Neuronal stem cell (in vitro differentiated cells): ENCODE data around the gene GSE1.

Experiments used
- DNase-seq: peaks from one replicate; pipeline ENCODE4 v3.0.0-alpha.2; 2013; ENCODE audit warnings: low spot score
- H2AFZ ChIP-seq: one replicate; pipeline ENCODE4 v1.6.1; 2013; ENCODE audit warnings: mild to moderate bottlenecking, low read length, inconsistent platforms
- H2AK5ac ChIP-seq: 2 replicates; pipeline ENCODE4 v1.6.1; 2013; ENCODE audit warnings: low read depth, mild to moderate bottlenecking, inconsistent platforms, low read length, moderate library complexity, mixed read lengths
- H2BK120ac ChIP-seq: 2 replicates; pipeline ENCODE4 v1.6.1; 2013; ENCODE audit warnings: low read depth, mild to moderate bottlenecking, inconsistent platforms, low read length, moderate library complexity, mixed read lengths
- H2BK12ac ChIP-seq: one replicate; pipeline ENCODE4 v1.6.1; 2013; ENCODE audit warnings: low read length, inconsistent platforms
- H2BK15ac ChIP-seq: 2 replicates; pipeline ENCODE4 v1.6.1; 2013; ENCODE audit warnings: mild to moderate bottlenecking, low read length, inconsistent platforms, mixed read lengths
- H2BK5ac ChIP-seq: one replicate; pipeline ENCODE4 v1.6.1; 2013; ENCODE audit warnings: inconsistent platforms, mild to moderate bottlenecking, low read length, moderate library complexity
- H3K14ac ChIP-seq: one replicate; pipeline ENCODE4 v1.6.1; 2013; ENCODE audit warnings: low read length, inconsistent platforms
- H3K18ac ChIP-seq: 2 replicates; pipeline ENCODE4 v1.6.1; 2013; ENCODE audit warnings: low read length, inconsistent platforms
- H3K23ac ChIP-seq: 2 replicates; pipeline ENCODE4 v1.6.1; 2013; ENCODE audit warnings: low read depth, mild to moderate bottlenecking, mixed read lengths, low read length, inconsistent platforms; ENCODE audit not compliant: poor library complexity
- H3K27ac ChIP-seq: replicated peaks from 3 replicates; pipeline ENCODE4 v1.5.1; 2013; ENCODE audit warnings: low read length, inconsistent platforms
- H3K27me3 ChIP-seq, 3 experiments: 2 replicates each; pipeline ENCODE4 v1.6.1; 2013; ENCODE audit warnings: low read length in 3 of 3, mild to moderate bottlenecking in 2 of 3, inconsistent platforms in 1 of 3, low read depth in 1 of 3, mixed read lengths in 1 of 3, moderate library complexity in 1 of 3; ENCODE audit not compliant: control insufficient read depth in 3 of 3, insufficient read depth in 3 of 3
- H3K36me3 ChIP-seq, 2 donors: replicated peaks in 1 of 2; 2 replicates each; pipeline ENCODE4 v1.6.1; 2013; ENCODE audit warnings: low read length in 2 of 2; ENCODE audit not compliant: control insufficient read depth in 2 of 2, insufficient read depth in 2 of 2
- H3K4ac ChIP-seq: 2 replicates; pipeline ENCODE4 v1.6.1; 2013; ENCODE audit warnings: inconsistent platforms, mild to moderate bottlenecking, low read length, moderate library complexity
- H3K4me1 ChIP-seq, 2 donors: 1 replicate in 1 of 2; 2 replicates in 1 of 2; pipeline ENCODE4 v1.6.1; 2013; ENCODE audit warnings: low read length in 2 of 2, low read depth in 1 of 2; ENCODE audit not compliant: control insufficient read depth in 2 of 2, insufficient read depth in 1 of 2
- H3K4me2 ChIP-seq: one replicate; pipeline ENCODE4 v1.6.1; 2013; ENCODE audit warnings: mild to moderate bottlenecking, low read length, inconsistent platforms; ENCODE audit not compliant: insufficient read depth, poor library complexity, severe bottlenecking
- H3K4me3 ChIP-seq, 2 donors: 2 replicates each; pipeline ENCODE4 v1.5.1; 2013; ENCODE audit warnings: low read length in 2 of 2, mild to moderate bottlenecking in 2 of 2, inconsistent platforms in 1 of 2, moderate library complexity in 1 of 2
- H3K79me1 ChIP-seq: one replicate; pipeline ENCODE4 v1.6.1; 2013; ENCODE audit warnings: low read depth, mild to moderate bottlenecking, inconsistent platforms, low read length, moderate library complexity
- H3K9ac ChIP-seq: one replicate; pipeline ENCODE4 v1.6.1; 2013; ENCODE audit warnings: mild to moderate bottlenecking, low read depth, low read length, inconsistent platforms; ENCODE audit not compliant: poor library complexity
- H3K9me3 ChIP-seq, 2 donors: replicated peaks in 1 of 2; 2 replicates each; pipeline versions ENCODE3 to v1.6.1; 2013; ENCODE audit warnings: low read length in 2 of 2, mild to moderate bottlenecking in 2 of 2, inconsistent platforms in 1 of 2, low read depth in 1 of 2, mixed read lengths in 1 of 2, moderate library complexity in 1 of 2; ENCODE audit not compliant: control insufficient read depth in 2 of 2, insufficient read depth in 1 of 2
- H4K8ac ChIP-seq: one replicate; pipeline ENCODE4 v1.6.1; 2013; ENCODE audit warnings: low read depth, mild to moderate bottlenecking, inconsistent platforms, low read length, moderate library complexity
- H4K91ac ChIP-seq: one replicate; pipeline ENCODE4 v1.6.1; 2013; ENCODE audit warnings: low read length, low read depth, mild to moderate bottlenecking, inconsistent platforms; ENCODE audit not compliant: poor library complexity
- WGBS, 2 donors: extraction: QIAGEN DNeasy Blood & Tissue Kit; methylation state at CpG; one replicate each; pipeline ENCODE4 v1.1.7; 2013; ENCODE audit warnings: missing lambda C conversion rate in 2 of 2, mixed read lengths in 1 of 2; ENCODE audit not compliant: insufficient read length in 2 of 2, insufficient replicate concordance in 1 of 2; ENCODE audit errors: extremely low coverage in 2 of 2; 5-methylcytosine and 5-hydroxymethylcytosine counted together

Gene GSE1

GRCh38 chr16:85645021-85645589, 32.0 kb downstream of the GSE1 start:
- no peak overlapping the region for H3K27ac ChIP-seq
- H3K4ac ChIP-seq, result no peak overlapping the region
- H2BK15ac ChIP-seq, result peak overlapping the region; percentile 67
- H2BK120ac ChIP-seq, result no peak overlapping the region
- peaks cover 0 to 6% of the 10 kb centered on the region in 2 donors for H3K4me1 ChIP-seq
- H3K9ac ChIP-seq, result peak overlapping the region; percentile 70
- no peaks in the 10 kb centered on the region for H3K9me3 ChIP-seq
- peaks cover 0 to 63% of the 10 kb centered on the region in 2 donors for H3K36me3 ChIP-seq
- H3K23ac ChIP-seq, result peak overlapping the region; percentile 85
- H3K18ac ChIP-seq, result peak overlapping the region; percentile 57
- no peak overlapping the region for H2AFZ ChIP-seq
- H2AK5ac ChIP-seq, result peak overlapping the region; percentile 94
- H3K27me3 ChIP-seq, result no peaks in the 10 kb centered on the region
- H2BK5ac ChIP-seq, result no peak overlapping the region
- DNase-seq, result no peak
- no peak overlapping the region for H4K8ac ChIP-seq
- H3K14ac ChIP-seq, result no peak overlapping the region
- peak overlapping the region; percentile 90 for H2BK12ac ChIP-seq
- WGBS, 2 donors, result no CpG with 5 or more reads among the region's 19 CpGs
- H3K79me1 ChIP-seq, result no peaks in the 10 kb centered on the region
- H3K4me2 ChIP-seq, result no peak overlapping the region
- H3K4me3 ChIP-seq, result no peak overlapping the region
- H4K91ac ChIP-seq, result no peak overlapping the region

DNA sequence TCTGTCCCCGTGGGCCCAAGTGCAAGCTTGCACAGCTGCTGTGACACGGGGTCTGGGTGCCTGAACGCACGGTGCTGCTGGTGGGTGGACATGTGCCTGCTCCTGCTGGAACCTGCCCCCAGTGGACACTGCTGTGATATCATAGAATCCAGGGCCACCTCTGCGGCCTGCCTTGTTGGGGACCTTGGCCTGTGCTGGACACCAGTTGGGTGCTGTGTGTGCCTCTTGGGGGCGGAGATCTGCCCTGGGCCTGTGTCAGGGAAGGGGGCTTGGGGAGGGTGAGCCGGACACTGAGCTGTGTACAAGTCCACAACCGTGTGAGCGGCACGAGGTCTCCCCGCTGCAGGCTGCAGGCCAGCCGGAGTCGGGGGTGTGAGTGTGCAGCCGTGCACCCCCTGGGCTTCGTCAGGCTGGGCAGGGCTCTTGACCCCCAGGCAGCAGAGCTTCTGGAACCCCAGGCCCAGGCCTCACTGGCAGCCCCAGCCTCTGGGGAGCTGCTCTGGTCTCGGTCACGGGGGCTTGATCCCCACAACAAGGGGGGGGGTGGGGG, 33.3 kb downstream of the GSE1 start:
- no peak overlapping the region for H2AFZ ChIP-seq
- peak overlapping the region; percentile 53 for H3K9ac ChIP-seq
- H4K8ac ChIP-seq, result no peak overlapping the region
- H3K4me1 ChIP-seq, result peaks cover 5 to 11% of the 10 kb centered on the region in 2 donors
- H3K27me3 ChIP-seq, result no peaks in the 10 kb centered on the region
- H3K23ac ChIP-seq, result no peak overlapping the region
- H3K18ac ChIP-seq, result peak overlapping the region; percentile 74
- H2BK120ac ChIP-seq, result peak overlapping the region; percentile 96
- peaks cover 2% of the 10 kb centered on the region for H3K79me1 ChIP-seq
- H3K9me3 ChIP-seq, result no peaks in the 10 kb centered on the region
- DNase-seq, result no peak
- no peak overlapping the region for H3K27ac ChIP-seq
- H3K4ac ChIP-seq, result no peak overlapping the region
- H2BK12ac ChIP-seq, result no peak overlapping the region
- H3K4me2 ChIP-seq, result no peak overlapping the region
- H2BK15ac ChIP-seq, result no peak overlapping the region
- H3K36me3 ChIP-seq, result peaks cover 0 to 55% of the 10 kb centered on the region in 2 donors
- no peak overlapping the region for H3K14ac ChIP-seq
- no peak overlapping the region for H2AK5ac ChIP-seq
- H3K4me3 ChIP-seq, result no peak overlapping the region
- WGBS, 2 donors, result no CpG with 5 or more reads among the region's 17 CpGs
- H2BK5ac ChIP-seq, result peak overlapping the region; percentile 6
- no peak overlapping the region for H4K91ac ChIP-seq

- peak overlapping the region; percentile 96 for H2BK120ac ChIP-seq
- H3K4me2 ChIP-seq, result no peak overlapping the region
- H4K8ac ChIP-seq, result peak overlapping the region; percentile 23
- H3K4me1 ChIP-seq, result peaks cover 10 to 14% of the 10 kb centered on the region in 2 donors
- peak overlapping the region; percentile 53 for H4K91ac ChIP-seq
- H2AK5ac ChIP-seq, result peak overlapping the region; percentile 90
- peaks cover 2% of the 10 kb centered on the region for H3K79me1 ChIP-seq
- H3K14ac ChIP-seq, result peak overlapping the region; percentile 47
- no peaks in the 10 kb centered on the region for H3K9me3 ChIP-seq
- H2AFZ ChIP-seq, result no peak overlapping the region
- H3K36me3 ChIP-seq, result peaks cover under 1 to 54% of the 10 kb centered on the region in 2 donors
- DNase-seq, result no peak
- H3K9ac ChIP-seq, result peak overlapping the region; percentile 30
- no CpG with 5 or more reads among the region's 15 CpGs for WGBS, 2 donors
- H2BK5ac ChIP-seq, result peak overlapping the region; percentile 6
- H3K4ac ChIP-seq, result no peak overlapping the region
- no peak overlapping the region for H3K4me3 ChIP-seq
- no peak overlapping the region for H2BK15ac ChIP-seq
- peak overlapping the region; percentile 30 for H2BK12ac ChIP-seq
- no peaks in the 10 kb centered on the region for H3K27me3 ChIP-seq
- H3K23ac ChIP-seq, result peak overlapping the region; percentile 73
- no peak overlapping the region for H3K27ac ChIP-seq
- H3K18ac ChIP-seq, result peak overlapping the region; percentile 78
Measured at GRCh38 chr16:85646976-85647375, 33.9 kb downstream of the GSE1 start.

DNA sequence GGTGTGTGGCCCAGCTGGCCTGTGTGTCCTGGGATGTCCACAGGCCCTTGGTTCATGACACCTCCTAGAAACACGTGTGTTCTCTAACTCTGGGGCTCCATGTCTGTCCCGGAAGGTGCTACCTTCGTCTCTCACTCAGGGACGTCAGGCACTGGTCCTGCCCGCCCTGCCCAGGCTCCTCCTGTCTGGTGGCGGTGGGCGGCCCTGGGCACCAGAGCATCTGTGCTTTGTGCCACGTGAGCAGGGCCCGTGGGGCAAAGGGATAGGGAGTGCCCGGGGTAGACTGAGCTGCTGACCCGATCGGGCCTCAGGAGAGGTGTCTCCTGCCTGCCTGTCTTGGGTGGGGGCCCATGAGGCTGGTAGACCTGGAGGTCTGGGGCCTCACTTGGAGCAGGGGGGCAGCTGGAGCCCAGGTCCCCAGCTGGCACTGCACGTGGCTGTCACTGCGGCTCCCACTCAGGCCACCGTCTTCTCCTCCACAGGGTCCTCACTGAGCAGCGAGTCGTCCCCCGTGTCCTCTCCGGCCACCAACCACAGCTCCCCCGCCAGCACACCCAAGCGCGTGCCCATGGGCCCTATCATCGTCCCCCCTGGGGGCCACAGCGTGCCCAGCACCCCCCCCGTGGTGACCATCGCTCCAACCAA, 35.1 kb downstream of the GSE1 start:
- peak overlapping the region; percentile 63 for H3K14ac ChIP-seq
- H3K79me1 ChIP-seq, result peaks cover 2% of the 10 kb centered on the region
- no peaks in the 10 kb centered on the region for H3K9me3 ChIP-seq
- no peaks in the 10 kb centered on the region for H3K27me3 ChIP-seq
- H4K91ac ChIP-seq, result peak overlapping the region; percentile 53
- WGBS, 2 donors, result no CpG with 5 or more reads among the region's 26 CpGs
- no peak overlapping the region for H3K27ac ChIP-seq
- no peak overlapping the region for H3K4me3 ChIP-seq
- H3K23ac ChIP-seq, result peak overlapping the region; percentile 29
- peak overlapping the region; percentile 88 for H2AK5ac ChIP-seq
- DNase-seq, result no peak
- peak overlapping the region; percentile 83 for H3K18ac ChIP-seq
- H3K4ac ChIP-seq, result no peak overlapping the region
- no peak overlapping the region for H2AFZ ChIP-seq
- H3K4me1 ChIP-seq, result peaks cover 19 to 22% of the 10 kb centered on the region in 2 donors
- H3K4me2 ChIP-seq, result no peak overlapping the region
- H3K9ac ChIP-seq, result no peak overlapping the region
- H3K36me3 ChIP-seq, result peaks cover 2 to 48% of the 10 kb centered on the region in 2 donors
- H2BK15ac ChIP-seq, result peak overlapping the region; percentile 83
- H4K8ac ChIP-seq, result no peak overlapping the region
- no peak overlapping the region for H2BK120ac ChIP-seq
- H2BK5ac ChIP-seq, result no peak overlapping the region
- H2BK12ac ChIP-seq, result peak overlapping the region; percentile 73
